HG03064 (cell line): ENCODE results near the gene NACC2.
"Not testable (repeated sequence)": the region's sequence is repeated elsewhere in the genome, so short reads cannot be mapped to it uniquely, and the experiment has no call there.

Experiments
- ATAC-seq: cut with Tn5 transposase; IDR thresholded peaks from one replicate; pipeline ENCODE4 v1.9.1; 2021; ENCODE audit warnings: low read depth; ENCODE audit not compliant: unreplicated experiment

Gene NACC2

DNA sequence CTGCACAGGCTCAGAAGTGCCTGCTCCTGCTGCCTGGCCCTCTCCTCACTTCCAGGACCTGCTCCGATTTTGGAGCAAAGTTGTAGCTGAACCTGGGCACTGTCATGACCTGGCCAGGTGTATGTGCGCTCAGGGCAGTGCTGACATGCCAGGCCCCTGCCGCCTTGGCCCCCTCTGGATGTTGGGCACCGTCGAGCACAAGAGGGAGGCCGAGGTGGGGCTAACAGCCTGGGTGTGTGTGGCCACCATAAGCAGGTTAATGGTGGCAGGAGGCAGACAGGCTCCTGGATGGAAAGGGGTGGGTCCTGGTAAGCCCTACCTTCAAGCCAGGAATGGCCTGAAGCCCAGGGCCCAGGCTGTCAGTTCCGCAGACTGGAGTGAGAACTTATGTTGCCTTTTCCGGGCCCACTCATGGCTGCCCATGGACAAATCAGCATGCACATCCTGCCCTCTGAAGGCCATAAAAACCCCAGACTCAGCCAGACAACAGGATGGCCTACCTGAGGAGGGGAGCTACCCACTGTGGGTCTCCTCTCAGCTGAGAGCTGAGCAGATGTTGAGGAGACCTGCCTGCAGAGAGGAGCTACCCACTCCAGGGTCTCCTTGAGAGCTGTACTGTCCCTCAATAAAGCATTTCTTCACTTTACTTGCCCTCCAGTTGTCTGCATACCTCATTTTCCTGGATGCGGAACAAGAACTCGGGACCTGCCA is 66.2 kb downstream of the NACC2 start:
- ATAC-seq = no peak

DNA sequence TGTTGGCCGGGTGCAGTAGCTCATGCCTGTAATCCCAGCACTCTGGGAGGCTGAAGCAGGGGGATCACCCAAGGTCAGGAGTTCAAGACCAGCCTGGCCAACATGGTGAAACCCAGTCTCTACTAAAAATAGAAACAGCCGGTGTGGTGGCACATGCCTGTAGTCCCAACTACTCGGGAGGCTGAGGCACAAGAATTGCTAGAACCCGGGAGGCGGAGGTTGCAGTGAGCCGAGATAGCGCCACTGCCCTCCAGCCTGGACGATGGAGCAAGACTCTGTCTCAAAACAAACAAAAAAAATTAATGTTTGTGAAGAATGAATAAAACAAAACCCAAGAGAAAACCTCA is 68.2 kb downstream of the NACC2 start:
- not testable (repeated sequence) for ATAC-seq

DNA sequence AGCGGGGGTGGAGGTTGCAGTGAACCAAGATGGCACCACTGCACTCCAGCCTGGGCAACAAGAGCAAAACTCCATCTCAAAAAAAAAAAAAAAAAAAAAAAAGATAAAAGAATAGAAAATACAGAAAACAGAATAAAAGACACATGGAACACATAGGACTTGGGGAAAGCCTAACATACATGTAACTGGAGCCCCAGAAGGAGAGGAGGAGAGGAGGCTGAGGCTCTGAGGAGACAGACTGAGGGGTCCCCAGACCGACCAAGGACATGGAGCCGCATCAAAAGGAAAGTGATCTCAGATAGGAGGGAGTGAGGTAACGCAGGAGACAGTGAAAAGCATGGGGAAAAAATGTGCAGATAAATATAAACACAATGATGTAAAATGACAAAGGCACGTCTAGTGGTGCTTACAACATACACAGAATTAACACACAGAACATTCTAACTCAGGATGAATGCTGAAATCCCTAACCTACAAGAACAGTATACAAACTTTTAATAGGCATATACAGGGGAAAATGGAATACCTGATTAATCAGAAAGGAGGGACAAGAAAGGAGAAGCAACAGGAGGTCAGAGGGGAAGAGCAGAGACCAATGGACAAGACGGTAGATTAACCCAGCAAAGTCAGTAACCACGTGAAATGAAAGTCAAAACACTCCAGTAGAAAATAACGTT is 68.7 kb downstream of the NACC2 start:
- ATAC-seq = no peak

DNA sequence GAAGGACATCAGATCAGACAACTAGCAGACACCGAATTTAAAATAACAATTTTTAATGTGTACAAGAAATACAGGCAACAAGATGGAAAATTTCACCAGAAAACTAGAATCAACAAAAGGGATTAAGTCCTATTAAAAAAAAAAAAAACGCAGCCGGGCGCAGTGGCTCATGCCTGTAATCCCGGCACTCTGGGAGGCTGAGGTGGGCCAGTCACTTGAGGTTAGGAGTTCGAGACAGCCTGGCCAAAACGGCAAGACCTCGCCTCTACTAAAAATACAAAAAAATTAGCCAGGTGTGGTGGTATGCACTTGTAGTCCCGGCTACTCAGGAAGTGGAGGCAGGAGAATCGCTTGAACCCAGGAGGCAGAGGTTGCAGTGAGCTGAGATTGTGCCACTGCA is 69.6 kb downstream of the NACC2 start:
- no peak for ATAC-seq

DNA sequence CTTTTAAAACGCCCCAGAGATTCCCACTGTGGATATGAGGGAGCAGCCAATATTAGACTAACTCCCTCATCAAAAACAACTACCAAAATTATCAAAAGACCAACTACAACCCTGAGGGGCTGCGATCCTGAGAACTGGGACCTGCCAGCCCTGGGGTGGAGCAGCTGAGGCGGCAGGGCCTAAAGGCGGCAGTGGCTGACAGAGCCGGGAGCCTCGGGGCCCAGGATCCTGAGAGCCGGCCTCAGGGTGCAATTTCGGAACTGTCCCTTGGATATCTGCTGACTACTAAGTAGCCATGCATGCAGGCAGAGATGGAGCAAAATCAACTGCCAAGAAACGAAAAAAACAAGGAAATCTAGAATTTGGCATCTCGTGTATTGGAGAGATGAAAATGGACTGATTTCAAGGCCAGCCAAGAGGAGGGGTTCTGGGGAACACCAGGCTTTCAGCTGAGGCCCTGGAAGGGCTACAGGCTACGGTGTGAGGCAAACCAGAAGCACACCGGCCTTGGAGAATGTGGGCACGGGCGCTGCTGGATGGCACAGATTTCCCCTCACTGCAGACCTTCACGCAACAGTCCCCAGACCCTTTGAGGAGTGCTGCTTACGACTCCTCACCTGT is 70.3 kb downstream of the NACC2 start:
- ATAC-seq = no peak

DNA sequence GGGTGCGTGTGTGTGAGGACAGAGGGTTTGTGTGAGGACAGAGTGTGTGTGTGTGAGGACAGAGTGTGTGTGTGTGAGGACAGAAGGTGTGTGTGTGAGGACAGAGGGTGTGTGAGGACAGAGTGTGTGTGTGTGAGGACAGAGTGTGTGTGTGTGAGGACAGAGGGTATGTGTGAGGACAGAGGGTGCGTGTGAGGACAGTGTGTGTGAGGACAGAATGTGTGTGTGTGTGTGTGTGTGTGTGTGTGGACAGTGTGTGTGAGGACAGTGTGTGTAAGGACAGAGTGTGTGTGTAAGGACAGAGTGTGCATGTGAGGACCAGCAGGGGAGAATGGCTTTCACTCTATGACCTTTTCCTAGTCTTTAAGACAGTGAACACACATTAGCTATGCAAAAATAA is 70.8 kb downstream of the NACC2 start:
- no peak for ATAC-seq

DNA sequence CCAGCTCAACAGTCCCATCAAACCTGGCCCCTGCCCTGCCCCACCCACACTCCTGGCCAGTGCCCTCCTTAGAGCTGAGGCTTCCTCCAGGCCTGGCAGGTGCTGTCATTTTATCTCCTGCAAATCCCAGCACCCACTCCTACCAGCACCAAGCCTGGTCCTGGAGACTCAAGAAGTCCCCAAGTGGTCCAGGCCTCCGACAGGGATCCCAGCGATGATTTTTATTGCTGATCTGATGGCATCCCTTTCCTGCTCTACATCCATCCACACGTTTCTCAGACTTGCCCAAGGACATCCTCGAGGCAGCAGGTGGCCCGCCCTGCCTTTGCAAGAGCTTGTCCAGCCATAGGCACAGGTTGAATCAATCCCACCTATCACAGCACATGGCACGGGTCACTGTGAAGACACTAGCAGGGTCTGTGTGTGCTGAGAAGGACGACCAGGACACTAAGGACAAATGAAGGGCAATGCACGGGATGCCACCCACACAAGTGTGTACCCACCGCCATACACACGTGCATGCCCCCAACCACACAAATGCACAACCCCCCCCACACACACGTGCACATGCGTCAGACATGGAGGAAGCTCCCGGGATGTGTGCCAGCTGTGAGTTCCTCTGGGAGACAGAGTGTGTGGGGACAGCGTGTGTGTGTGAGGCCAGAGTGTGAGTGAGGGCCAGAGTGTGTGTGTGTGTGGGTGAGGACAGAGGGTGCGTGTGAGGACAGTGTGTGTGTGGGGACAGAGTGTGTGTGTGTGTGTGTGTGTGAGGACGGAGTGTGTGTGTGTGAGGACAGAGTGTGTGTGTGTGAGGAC is 71.5 kb downstream of the NACC2 start:
- no peak for ATAC-seq

DNA sequence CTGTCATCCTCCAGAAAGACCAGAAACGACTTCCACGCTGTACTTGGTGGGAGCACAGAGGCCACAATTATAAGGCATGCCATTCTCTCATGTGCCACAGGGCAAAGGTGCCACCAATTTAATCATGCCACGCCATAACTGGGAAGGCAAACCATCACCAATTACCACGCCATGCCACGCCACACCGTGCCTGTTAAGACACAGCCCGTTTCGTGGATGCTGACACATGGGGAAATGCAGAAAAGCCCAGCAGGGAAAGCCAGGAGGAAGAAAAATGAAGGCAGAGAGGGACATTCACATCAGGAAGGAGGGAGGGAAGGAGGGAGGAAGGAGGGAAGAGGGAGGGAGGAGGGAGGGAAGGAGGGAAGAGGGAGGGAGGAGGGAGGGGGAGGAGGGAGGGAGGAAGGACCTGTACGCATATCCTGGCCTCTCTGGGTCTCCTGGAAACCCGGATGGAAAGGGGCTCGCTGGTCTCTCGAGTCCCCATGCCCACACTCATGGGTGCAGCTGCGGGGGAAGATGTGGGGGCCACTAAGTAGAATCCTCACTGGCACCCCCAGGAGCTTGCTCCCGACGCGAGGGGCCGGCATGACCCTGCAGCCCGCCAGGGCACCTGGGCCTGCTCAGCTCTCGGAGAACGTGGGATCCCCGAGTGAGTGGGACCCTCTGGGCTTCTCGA is 72.2 kb downstream of the NACC2 start:
- ATAC-seq = no peak

DNA sequence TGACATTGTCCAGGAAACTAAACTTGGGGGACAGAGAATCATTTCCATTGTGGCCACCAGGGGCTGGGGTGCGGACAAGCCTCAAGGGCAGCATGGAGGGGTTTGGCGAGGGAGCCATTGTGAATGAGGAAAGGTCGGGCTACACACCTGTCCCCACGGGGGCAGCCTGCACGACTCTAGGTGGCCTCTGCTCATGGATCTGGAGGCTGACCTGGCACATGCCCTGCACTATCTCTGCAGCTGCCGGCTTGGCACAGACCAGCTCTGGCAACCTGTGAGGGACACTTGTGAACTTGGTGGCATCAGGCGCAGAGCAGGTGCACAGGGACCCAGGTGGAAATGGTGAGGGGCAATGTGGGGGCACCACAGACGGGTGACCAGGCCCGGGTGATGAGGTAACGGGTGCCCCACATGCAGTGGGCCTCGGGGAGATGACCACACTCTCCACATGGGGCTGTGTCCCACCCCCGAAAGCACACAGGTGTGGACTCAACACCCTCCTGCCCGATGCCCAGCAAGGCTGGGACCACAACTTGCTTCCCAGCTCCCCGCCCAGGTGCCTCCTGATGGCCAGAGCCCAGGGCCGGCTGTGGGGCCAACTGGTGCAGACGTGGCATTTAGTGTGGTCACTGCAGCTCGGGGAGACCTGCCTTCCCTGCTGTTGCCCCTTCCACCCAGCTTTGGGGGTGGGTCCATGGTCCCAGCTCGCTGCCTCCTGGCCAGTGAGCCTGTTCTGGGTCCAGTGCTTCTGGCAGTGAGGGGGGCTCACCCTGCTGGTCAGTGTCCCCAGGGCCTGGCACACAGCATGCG is 73.0 kb downstream of the NACC2 start:
- no peak for ATAC-seq

DNA sequence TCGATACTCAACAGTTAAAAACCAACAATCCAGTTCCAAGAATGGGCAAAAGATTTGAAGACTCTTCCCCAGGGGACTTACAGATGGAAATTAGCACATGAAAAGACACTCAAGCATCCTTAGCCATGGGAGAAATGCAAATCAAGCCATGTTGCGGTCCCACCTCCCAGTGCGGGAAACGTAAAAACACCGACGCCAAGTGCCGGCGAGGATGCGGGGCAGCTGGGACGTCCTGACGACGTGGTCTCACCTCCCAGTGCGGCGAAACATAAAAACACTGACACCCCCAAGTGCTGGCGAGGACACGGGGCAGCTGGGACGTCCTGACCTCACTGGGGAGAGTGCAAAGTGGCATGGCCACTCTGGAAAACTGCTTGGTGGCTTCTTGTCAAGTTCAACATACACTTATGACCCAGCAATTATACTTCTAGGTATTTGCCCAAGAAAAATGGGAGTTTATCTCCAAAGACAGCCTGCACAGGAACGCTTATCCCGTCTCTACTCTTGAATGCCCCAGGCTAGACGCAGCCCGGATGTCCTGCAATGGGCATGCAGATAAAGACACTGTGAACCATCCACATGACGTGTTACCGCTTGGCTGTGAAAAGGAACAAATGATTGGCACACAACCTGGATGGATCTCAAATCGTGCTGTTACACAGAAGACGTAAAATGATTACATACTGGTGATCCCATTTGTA is 73.8 kb downstream of the NACC2 start:
- no peak for ATAC-seq

DNA sequence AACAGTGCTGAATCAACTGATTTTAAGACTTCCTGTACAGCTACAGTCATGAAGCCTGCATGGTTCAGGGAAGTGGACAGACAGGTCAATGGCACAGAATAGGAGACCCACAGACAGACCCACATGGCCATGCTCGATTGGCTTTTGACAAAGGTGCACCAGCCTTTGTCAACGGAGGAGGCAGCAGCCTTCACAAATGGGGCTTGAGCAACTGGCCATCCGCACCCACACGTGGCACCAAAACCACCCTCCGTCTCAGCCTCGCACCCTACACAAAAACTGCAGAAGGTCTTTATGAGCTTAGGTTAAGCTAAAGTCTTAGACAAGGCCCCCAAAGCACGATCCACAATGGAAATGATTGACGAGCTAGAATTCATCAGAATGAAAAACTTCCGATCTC is 74.4 kb downstream of the NACC2 start:
- ATAC-seq = no peak

DNA sequence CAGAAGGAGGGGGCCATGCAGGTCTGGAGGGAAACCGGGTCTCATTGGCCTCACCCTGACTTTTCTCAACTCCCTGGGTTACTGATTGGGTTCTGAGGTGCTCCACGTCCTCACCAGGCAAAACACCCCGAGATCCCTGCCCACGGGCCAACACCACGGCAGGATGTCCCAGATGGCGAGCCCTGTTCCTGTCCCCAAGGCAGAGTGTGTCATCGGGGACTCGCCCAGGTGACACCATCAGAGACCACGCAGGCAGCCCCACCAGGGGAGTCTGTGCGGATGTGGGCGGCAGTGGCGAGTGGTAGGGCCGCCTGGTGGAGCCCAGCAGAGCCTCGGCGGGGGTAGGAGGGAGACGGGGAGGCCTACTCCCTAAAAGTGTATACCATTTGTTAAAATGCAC is 74.9 kb downstream of the NACC2 start:
- ATAC-seq = no peak

DNA sequence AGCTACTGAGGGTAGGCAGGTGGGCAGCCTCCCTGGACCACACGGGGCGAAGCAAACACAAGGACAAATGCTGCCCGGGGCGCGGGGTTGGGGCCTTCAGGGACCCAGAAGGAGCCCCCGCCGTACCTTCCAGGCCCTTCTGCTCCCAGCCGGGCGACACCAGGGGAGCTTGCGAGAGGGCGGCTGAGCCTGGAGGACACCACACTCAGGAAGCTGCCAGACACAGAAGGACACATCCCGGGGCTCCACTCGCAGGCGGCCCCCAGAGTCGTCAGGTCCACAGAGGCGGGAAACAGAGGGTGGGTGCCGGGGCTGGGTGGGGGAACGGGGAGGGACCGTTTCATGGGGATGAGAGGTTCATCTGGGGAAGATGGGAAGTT is 75.4 kb downstream of the NACC2 start:
- no peak for ATAC-seq

DNA sequence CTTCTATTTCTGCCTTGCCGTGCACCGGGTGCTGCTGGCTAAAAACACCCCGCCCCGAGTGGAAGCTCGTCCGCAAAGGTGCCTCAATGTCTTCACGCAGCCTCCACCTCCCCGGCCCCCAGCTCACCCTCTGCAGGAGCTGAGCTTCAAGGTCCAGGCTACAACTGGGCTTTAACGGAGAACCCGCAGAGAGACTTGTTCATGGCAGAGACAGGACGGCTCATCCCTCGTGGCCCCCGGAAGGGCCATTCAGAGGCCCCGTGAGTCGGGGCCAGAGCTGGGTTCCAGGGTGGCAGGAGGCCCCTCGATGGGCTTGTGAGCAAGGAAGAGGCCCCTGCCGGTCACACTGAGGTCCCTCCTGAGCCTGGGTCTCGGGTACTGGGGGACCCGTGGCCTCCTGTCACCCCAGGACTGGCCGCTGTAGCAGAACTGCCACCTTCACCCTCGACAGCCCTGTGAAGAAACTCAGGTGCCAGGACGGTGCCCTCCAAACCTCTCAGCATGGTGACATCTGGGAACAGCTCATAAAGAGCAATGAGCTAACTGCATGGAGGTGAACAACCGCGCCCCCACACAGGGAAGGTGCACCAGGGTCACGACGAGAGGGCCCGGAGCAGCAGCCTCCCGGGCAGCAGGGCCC is 75.9 kb downstream of the NACC2 start:
- ATAC-seq = no peak

DNA sequence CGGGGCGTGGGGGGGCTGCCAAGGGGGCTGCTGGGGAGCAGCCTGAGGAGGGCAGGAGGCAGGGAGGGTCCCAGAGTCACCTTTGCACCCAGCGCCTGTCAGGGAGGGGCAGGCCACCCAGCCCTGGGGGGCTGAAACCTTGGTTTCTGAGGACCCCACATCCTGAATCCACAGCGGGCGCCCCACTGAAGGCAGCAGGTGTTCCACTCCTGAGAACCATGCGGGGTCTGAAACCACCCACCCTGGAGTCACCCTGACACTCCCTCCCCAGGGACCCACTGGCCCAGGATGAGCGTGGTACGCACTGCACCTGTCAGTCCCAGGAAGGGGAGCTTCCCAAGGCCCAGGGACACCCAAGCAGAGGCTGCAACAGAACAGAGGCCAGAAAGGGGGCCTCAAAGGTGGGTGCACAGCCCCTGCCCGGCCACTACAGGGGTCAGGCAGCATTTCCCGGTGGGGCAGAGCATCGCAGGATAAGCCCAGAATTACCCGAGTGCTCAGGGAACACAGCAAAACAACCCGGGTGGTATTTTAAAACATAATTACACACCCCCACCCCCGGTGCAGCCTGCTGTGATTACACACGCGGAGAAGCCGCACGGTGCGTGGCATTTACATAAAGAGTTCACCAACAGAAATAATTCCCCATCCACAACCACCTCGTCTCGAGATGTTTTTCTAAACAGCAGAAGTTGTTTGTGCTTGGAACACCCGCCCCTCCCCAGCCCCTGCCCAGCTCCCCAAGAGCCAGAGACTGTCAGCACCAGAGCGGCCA is 76.6 kb downstream of the NACC2 start:
- no peak for ATAC-seq

DNA sequence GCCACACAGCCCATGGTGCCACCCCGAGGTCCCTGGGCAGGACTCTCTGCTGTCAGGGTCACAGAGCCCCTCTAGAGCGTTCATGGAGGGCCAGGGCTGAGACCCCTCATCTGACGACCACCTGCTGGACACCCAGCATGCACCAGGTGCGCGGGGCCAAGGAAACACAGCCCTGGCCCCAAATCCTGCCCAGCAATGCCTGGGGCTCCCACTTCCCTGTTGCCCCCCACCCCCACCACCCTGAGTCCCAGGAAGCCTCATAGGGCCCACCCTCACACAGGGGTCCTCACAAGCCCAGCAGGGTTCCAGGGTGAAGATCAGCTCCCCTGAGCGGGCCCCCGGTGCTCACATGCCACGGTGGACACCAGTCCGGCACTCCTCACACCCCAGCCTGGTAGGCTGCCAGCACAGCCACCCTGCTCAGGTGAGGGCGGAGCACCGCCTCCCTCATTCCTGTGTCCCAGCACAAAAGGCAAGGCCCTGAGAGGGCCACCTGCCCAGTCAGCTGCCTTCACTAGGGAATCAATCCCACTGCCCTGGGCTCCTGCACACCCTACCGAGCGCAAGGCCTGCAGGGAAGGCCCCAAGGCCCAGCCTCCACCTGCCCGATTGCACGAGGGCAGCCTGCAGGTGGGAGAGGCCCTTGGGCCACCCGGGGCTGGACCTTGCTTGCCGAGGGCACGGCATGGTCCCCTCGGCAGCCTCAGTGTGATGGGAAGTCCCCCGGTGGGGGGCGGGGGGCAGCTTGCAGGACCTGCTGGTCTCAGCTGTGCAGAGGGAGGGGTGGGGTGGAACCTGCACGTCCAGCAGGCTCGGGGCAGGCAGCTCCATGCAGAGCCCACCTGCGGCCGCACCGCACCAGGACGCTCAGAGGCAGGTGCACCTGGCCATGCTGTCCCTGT is 77.5 kb downstream of the NACC2 start:
- no peak for ATAC-seq
